ENCODE measurements around the gene PSMB7.

DNA sequence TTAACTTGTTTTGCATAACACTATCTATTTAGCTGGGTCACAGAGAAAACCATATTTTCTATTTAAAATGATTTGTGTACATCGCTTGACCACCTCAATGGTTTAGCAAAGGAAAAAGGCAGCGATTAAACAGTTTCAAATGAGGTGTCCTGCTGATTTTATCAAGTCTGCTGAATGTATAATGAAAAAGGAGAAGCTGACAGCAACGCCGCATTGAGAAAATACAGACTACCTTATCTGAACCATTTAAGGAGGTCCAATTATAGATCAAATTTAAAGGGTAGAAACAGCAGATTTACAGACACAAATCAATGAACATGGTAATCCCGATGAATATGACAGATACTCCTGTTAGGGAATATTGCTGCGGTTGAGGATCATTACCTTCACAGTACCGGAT is 29.6 kb downstream of the PSMB7 start:
- TF ChIP-seq, protein P1, sequence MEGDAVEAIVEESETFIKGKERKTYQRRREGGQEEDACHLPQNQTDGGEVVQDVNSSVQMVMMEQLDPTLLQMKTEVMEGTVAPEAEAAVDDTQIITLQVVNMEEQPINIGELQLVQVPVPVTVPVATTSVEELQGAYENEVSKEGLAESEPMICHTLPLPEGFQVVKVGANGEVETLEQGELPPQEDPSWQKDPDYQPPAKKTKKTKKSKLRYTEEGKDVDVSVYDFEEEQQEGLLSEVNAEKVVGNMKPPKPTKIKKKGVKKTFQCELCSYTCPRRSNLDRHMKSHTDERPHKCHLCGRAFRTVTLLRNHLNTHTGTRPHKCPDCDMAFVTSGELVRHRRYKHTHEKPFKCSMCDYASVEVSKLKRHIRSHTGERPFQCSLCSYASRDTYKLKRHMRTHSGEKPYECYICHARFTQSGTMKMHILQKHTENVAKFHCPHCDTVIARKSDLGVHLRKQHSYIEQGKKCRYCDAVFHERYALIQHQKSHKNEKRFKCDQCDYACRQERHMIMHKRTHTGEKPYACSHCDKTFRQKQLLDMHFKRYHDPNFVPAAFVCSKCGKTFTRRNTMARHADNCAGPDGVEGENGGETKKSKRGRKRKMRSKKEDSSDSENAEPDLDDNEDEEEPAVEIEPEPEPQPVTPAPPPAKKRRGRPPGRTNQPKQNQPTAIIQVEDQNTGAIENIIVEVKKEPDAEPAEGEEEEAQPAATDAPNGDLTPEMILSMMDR (conservative IDR thresholded peaks at IDR 0.05 in 1 of 2, IDR thresholded peaks at IDR 0.05 in 1 of 2; ENCODE audit: extremely low read depth in 1 of 2, insufficient read depth in 1 of 2, low read depth in 1 of 2, low read length in 2 of 2): no peak
- TF ChIP-seq EZH2 (IDR thresholded peaks at IDR 0.05; ENCODE audit: borderline replicate concordance, low read length): no peak

All from mammary epithelial cell (primary cell).